GM18505 (cell line): ENCODE measurements around the gene ATP9B.
"Not testable (repeated sequence)": the region's sequence is repeated elsewhere in the genome, so short reads cannot be mapped to it uniquely, and the experiment has no call there.

Source experiments
- ATAC-seq: cut with Tn5 transposase; IDR thresholded peaks from one replicate; pipeline ENCODE4 v1.9.1; 2021; ENCODE audit not compliant: unreplicated experiment
- POLR2A ChIP-seq: IDR thresholded peaks from 4 replicates; pipeline ENCODE4 v1.6.1; 2011; ENCODE audit warnings: borderline replicate concordance; ENCODE audit not compliant: insufficient read depth, insufficient read length; ENCODE audit errors: extremely low read depth

ATP9B gene

DNA sequence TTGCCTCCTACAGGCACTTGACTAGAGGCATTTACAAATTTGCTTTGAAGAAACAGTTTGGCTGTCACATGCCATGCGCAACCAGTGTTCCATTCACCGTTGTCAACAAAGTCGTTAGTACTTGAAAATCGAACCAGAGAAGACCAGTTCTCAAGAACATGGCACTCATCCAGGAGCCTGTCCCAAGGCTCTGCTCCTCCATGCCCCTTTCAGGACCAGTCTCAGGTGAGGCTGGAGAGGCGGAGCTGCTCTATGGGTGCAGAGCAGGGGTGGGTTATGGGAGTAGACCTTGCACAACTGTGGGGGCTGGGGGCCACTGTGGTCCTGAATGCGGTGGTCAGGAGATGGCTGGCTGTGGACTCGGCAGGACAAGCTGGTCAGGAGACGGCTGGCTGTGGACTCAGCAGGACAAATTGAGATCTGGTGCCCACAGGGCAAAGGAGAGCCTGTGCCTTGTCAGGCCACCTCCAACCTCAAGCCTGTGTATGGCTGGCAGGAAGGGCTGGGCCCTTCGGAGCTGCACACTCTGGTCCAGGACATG lies 12.3 kb upstream of the ATP9B start:
- ATAC-seq, result no peak
- TF ChIP-seq POLR2A, result no peak

DNA sequence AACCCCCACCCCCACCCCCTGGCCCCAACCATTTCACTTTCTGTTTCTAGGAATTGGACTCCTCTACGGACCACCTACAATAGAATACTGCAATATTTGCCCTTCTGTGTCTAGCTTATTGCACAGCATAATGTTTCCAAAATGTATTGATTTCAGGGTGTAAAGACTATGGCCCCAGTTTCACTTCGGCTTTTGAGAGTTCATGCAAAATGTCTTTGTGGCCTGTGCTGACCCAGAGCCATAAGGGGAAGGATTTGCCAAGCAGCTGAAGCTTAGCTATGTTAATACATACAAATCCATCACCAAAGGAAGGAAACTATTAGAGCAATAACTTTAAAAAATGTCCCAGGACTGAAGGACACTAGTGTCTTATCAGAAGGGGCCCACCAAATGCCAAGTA lies 11.2 kb upstream of the ATP9B start:
- no peak for TF ChIP-seq POLR2A
- ATAC-seq, result no peak

DNA sequence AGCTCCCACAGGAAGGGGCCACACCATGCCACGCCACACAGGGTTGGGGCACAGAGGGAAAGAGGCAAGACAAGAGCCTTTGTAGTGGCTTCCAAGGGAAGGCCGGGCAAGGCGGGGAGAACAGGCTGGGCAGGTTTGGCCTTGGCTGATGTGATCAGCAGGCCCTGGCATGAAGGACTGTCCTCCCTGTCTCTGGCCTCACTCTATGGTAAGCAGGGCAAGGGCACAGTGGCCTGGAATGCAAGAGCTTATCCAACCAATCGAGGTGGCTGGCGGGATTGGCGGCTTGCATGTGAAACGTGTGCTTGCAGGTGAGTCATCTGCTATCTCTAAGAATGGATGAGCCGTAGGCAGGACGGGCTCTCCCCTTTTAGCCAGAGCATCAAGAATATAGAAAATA lies 6.4 kb upstream of the ATP9B start:
- no peak for TF ChIP-seq POLR2A
- ATAC-seq, result no peak

DNA sequence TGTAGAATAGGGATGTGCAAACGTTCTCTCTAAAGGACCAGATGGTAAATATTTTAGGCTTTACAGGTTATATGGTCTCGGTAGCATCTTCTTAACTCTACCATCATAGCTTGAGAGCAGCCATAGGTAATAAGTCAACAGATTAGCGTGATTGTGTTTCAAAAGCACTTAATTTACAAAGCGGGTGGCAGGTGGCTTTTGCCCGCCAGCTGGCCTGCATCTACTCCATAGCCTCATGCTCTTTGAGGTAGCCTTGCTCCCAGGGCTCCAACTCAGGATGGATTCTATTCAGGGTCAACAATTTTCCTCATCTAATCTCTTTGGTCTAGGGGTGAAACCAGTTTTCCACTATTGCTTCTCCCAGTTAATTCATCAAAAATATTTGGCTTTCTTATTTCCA lies 5.0 kb upstream of the ATP9B start:
- no peak for ATAC-seq
- no peak for TF ChIP-seq POLR2A

DNA sequence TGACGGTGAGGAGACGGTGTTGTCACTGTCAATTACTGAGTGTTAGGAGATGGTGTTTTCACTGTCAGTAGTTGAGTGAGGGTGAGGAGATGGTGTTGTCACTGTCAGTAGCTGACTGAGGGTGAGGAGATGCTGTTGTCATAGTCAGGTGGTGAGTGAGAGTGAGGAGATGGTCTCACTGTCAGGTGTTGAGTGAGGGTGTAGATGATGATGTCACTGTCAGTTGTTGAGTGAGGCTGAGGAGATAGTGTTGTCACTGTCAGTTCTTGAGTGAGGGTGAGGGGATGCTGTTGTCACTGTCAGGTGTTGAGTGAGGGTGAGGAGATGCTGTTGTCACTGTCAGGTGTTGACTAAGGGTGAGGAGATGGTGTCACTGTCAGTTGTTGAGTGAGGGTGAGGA lies 3.4 kb upstream of the ATP9B start:
- no peak for ATAC-seq
- TF ChIP-seq POLR2A, result no peak

GRCh38 chr18:79067611-79068010 lies 1.6 kb upstream of the ATP9B start:
- ATAC-seq, result no peak
- no peak for TF ChIP-seq POLR2A

GRCh38 chr18:79068341-79068936 lies 755 bp upstream of the ATP9B start:
- no peak for TF ChIP-seq POLR2A

GRCh38 chr18:79069717-79070151 lies 540 bp downstream of the ATP9B start:
- ATAC-seq, result no peak
- TF ChIP-seq POLR2A, result no peak

More at GRCh38 chr18:79068341-79068936, 755 bp upstream of the ATP9B start:
- ATAC-seq, result no peak

- TF ChIP-seq POLR2A, result no peak
- ATAC-seq, result no peak
Observed at GRCh38 chr18:79070486-79070885, 1.3 kb downstream of the ATP9B start.

GRCh38 chr18:79071037-79071436 lies 1.8 kb downstream of the ATP9B start:
- no peak for TF ChIP-seq POLR2A
- ATAC-seq, result no peak

DNA sequence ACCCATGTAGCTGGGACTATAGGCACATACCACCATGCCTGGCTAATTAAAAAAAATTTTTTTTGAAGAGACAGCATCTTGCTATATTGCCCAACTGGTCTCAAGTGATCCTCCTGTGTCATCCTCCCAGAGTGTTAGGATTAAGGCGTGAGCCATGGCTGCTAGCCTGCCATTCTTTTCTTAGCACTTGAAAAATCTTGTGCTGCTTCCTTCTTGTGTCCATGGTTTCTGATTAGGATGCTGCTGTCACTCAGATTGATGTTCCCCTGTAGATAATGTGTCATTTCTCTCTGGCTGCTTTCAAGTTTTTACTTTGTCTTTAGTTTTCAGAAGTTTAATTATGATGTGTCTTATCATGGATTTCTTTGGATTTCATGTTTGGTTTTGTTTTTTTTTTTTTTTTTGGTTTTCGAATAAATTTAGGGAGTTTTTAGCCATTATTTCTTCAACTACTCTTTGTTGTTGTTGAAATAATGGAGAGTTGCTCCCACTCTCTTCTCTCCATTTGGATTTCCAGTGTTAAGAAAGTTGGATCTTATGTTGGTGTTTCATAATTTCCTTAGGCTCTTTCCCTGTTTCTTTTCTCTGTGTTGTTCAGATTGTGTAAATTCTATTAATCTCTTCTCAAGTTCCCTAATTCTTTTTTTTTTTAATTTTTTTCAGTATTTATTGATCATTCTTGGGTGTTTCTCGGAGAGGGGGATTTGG lies 2.5 kb downstream of the ATP9B start:
- no peak for ATAC-seq
- no peak for TF ChIP-seq POLR2A

GRCh38 chr18:79072655-79073054 lies 3.5 kb downstream of the ATP9B start:
- ATAC-seq, result not testable (repeated sequence)

DNA sequence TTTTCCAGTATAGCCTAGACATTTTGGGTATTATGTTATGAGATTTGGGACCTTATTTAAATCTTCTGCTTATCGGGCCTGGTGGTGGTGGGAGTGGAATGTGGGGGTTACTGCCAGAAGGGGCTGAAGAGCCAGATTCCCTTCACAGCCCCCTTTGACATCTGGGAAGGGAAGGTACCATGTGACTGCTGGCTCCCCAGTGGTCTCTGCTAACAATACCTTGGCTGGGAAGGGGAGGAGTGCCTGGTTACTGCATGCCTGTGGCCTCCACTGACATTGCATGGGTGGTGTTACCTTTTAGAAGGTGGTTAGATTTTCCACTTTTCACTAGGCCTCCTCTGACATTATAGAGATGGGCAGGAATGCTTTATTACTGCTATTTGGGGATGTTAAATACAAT lies 8.0 kb downstream of the ATP9B start:
- no peak for ATAC-seq

GRCh38 chr18:79078791-79079190 lies 9.6 kb downstream of the ATP9B start:
- not testable (repeated sequence) for ATAC-seq

More for the DNA sequence above, 8.0 kb downstream of the ATP9B start:
- no peak for TF ChIP-seq POLR2A
